ENCODE measurements around the gene BABAM1. TPM values are rescaled to one million over a fixed set of nuclear protein-coding genes. Genes with fewer than 3 reads are reported as not detected.
"Not testable (repeated sequence)": the region's sequence is repeated elsewhere in the genome, so short reads cannot be mapped to it uniquely, and the experiment has no call there.

BABAM1 gene
- total RNA-seq, 1 experiment from 2014 or later: 83.9 TPM

GRCh38 chr19:17289489-17289888, 22.2 kb downstream of the BABAM1 start:
- Histone ChIP-seq H3K36me3 (ENCODE audit: insufficient read depth, low read length) (peaks cover 10% of the 10 kb centered on the region), H4K20me1 (ENCODE audit: insufficient read depth, low read depth, low read length) (peaks cover 4% of the 10 kb centered on the region; the same call in 1 of the 2 replicates), H3K79me2 (ENCODE audit: low read length) (peaks cover 8% of the 10 kb centered on the region), H3K9me2 (replicated peaks; ENCODE audit: insufficient read depth, low read length) (no peaks in the 10 kb centered on the region), H3K4me2 (ENCODE audit: low read depth, low read length, poor library complexity, severe bottlenecking) (no peak overlapping the region), H2AFZ (ENCODE audit: low read length) (no peak overlapping the region), H3K9ac (ENCODE audit: low read length) (no peak overlapping the region), H3K27ac (ENCODE audit: low read length) (no peak overlapping the region), H3K4me3 (ENCODE audit: low read length) (no peak overlapping the region), H3K9me3 (ENCODE audit: low read length) (no peaks in the 10 kb centered on the region), H3K4me1 (ENCODE audit: low read length) (peaks cover 10% of the 10 kb centered on the region), H3K27me3 (ENCODE audit: low read length) (no peaks in the 10 kb centered on the region)
- DNase-seq: peak; percentile 86

DNA sequence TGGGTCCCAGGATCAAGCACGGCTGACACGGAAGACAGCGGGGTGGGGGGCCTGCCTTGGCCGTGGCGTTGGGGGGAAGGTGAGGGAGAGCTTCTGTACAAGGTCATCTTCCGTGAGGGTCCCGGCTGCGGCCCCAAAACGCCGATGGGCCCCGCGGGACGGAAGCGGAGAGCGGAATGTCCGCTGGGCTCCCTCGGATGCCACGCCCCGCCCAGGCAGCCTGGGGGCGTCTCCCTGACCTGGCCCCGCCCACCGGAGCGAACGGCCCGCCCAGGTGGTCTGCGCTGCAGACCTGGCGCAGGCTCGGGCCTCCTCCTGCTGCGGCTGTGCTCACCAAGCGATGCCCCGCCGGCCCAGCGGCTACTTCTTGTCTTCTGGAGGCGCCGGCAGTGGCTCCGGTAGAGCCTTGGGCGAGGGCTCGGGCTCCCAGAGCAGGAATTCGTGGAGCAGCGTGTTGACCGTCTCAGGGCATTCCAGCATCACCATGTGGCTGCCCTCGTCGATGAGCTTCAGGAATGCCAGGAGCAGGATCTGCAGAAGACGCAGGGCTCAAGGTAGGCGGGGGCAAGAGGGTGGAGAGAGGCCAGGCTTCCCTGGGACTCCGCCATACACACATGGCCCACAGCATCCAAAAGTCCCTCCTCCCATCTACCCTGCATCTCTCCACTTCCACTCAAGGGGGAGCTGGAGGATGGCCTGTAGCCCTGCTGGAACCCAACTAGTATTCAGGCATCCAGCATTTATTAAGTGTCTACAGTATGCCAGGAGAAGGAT, 25.2 kb downstream of the BABAM1 start:
- peak; percentile 94 for DNase-seq
- Histone ChIP-seq H3K4me2 (ENCODE audit: low read depth, low read length, poor library complexity, severe bottlenecking) (peak overlapping the region; percentile 75), H2AFZ (ENCODE audit: low read length) (peak overlapping the region; percentile 70; the same call in 1 of the 2 replicates), H3K27ac (ENCODE audit: low read length) (peak overlapping the region; percentile 30; the same call in 1 of the 2 replicates), H3K36me3 (ENCODE audit: insufficient read depth, low read length) (no peaks in the 10 kb centered on the region), H4K20me1 (ENCODE audit: insufficient read depth, low read depth, low read length) (no peaks in the 10 kb centered on the region; the same call in 1 of the 2 replicates), H3K27me3 (ENCODE audit: low read length) (no peaks in the 10 kb centered on the region), H3K9ac (ENCODE audit: low read length) (peak overlapping the region; percentile 78), H3K4me1 (ENCODE audit: low read length) (peaks cover 10% of the 10 kb centered on the region), H3K9me3 (ENCODE audit: low read length) (no peaks in the 10 kb centered on the region), H3K4me3 (ENCODE audit: low read length) (peak overlapping the region; percentile 72), H3K9me2 (replicated peaks; ENCODE audit: insufficient read depth, low read length) (no peaks in the 10 kb centered on the region), H3K79me2 (ENCODE audit: low read length) (peaks cover 8% of the 10 kb centered on the region)

DNA sequence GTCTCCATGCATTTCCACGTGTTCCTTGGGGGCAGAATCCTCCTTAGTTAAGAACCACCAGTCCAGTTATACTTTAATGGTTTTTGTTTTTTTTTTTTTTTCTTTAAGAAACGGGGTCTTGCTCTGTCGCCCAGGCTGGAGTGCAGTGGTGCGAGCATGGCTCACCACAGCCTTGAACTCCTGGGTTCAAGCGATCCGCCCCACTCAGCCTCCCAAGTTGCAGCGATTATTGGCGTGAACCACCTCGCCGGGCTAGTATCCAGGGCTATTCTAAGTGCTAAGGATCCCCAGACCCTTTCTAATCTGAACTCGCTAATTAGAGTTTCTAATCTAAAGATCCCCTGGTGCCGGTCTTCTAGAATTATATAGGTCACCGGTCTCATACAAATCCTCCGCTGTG, 26.4 kb downstream of the BABAM1 start:
- Histone ChIP-seq H3K27ac (ENCODE audit: low read length) (no peak overlapping the region), H3K4me2 (ENCODE audit: low read depth, low read length, poor library complexity, severe bottlenecking) (peak overlapping the region; percentile 75), H3K36me3 (ENCODE audit: insufficient read depth, low read length) (no peaks in the 10 kb centered on the region; the same call in 1 of the 2 replicates), H4K20me1 (ENCODE audit: insufficient read depth, low read depth, low read length) (no peaks in the 10 kb centered on the region; the same call in 1 of the 2 replicates), H3K9ac (ENCODE audit: low read length) (peak overlapping the region; percentile 78; the same call in 1 of the 2 replicates), H3K9me3 (ENCODE audit: low read length) (no peaks in the 10 kb centered on the region), H3K27me3 (ENCODE audit: low read length) (no peaks in the 10 kb centered on the region), H3K4me1 (ENCODE audit: low read length) (peaks cover 10% of the 10 kb centered on the region), H3K79me2 (ENCODE audit: low read length) (peaks cover 8% of the 10 kb centered on the region), H3K9me2 (replicated peaks; ENCODE audit: insufficient read depth, low read length) (no peaks in the 10 kb centered on the region), H3K4me3 (ENCODE audit: low read length) (peak overlapping the region; percentile 20; the same call in 1 of the 2 replicates), H2AFZ (ENCODE audit: low read length) (no peak overlapping the region)
- no peak for DNase-seq

DNA sequence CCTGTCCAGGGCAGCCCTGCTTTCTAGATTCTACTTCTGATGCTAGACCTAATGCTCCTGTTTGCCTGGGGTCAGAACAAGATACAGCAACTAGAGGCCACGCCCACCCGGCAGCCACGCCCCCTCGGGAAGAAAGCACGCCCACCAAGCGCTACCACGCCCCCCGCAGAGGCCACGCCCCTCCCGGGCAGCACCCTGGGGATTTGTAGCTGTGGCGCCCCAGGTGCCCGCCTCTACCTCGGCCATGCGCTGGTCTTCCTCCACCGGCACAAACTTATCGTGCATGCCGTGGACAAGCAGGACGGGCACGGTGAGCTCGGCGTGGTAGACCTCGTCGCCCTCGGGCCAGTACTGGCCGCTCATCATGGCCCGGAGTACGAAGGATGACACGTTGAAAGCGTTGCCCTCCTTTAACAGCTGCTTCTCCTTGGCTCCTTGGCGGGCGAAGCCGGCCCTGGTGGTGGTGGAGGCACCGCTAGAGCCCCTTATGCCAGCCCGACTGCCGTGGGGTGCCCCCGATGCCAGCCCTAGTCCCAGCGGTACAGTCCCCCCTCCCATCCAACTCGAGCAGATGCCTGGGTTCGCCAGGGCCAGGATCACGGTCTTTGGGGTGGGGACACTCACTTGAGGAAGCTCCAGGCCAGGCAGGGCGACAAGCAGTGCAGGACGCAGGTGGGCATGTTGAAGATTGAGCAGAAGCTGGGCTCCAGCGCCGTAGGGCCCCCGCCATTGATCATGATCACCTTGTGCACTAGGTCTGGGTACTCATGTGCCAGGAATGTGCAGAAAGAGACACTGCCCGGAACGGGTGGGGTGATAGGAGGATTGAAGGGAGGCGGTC, 27.0 kb downstream of the BABAM1 start:
- H3K9ac ChIP-seq (ENCODE audit: low read length): no peak overlapping the region
- H3K27me3 ChIP-seq (ENCODE audit: low read length): no peaks in the 10 kb centered on the region
- H3K4me3 ChIP-seq (ENCODE audit: low read length): no peak overlapping the region
- H3K79me2 ChIP-seq (ENCODE audit: low read length): peaks cover 8% of the 10 kb centered on the region
- H3K4me1 ChIP-seq (ENCODE audit: low read length): peaks cover 10% of the 10 kb centered on the region
- no peak overlapping the region for H3K4me2 ChIP-seq (ENCODE audit: low read depth, low read length, poor library complexity, severe bottlenecking)
- H3K36me3 ChIP-seq (ENCODE audit: insufficient read depth, low read length): no peaks in the 10 kb centered on the region; the same call in 1 of the 2 replicates
- no peaks in the 10 kb centered on the region for H3K9me2 ChIP-seq (replicated peaks; ENCODE audit: insufficient read depth, low read length)
- peak; percentile 78 for DNase-seq
- H3K27ac ChIP-seq (ENCODE audit: low read length): no peak overlapping the region
- H2AFZ ChIP-seq (ENCODE audit: low read length): no peak overlapping the region
- H4K20me1 ChIP-seq (ENCODE audit: insufficient read depth, low read depth, low read length): no peaks in the 10 kb centered on the region; the same call in 1 of the 2 replicates
- H3K9me3 ChIP-seq (ENCODE audit: low read length): no peaks in the 10 kb centered on the region

- H3K9ac ChIP-seq (ENCODE audit: low read length); H3K4me3 ChIP-seq (ENCODE audit: low read length); H3K9me2 ChIP-seq (replicated peaks; ENCODE audit: insufficient read depth, low read length); H3K9me3 ChIP-seq (ENCODE audit: low read length); H3K79me2 ChIP-seq (ENCODE audit: low read length); H3K4me1 ChIP-seq (ENCODE audit: low read length); H3K36me3 ChIP-seq (ENCODE audit: insufficient read depth, low read length); DNase-seq; H3K4me2 ChIP-seq (ENCODE audit: low read depth, low read length, poor library complexity, severe bottlenecking); H2AFZ ChIP-seq (ENCODE audit: low read length); H3K27me3 ChIP-seq (ENCODE audit: low read length); H4K20me1 ChIP-seq (ENCODE audit: insufficient read depth, low read depth, low read length); H3K27ac ChIP-seq (ENCODE audit: low read length): not testable (repeated sequence)
Observed at GRCh38 chr19:17295551-17295950, 28.3 kb downstream of the BABAM1 start.

DNA sequence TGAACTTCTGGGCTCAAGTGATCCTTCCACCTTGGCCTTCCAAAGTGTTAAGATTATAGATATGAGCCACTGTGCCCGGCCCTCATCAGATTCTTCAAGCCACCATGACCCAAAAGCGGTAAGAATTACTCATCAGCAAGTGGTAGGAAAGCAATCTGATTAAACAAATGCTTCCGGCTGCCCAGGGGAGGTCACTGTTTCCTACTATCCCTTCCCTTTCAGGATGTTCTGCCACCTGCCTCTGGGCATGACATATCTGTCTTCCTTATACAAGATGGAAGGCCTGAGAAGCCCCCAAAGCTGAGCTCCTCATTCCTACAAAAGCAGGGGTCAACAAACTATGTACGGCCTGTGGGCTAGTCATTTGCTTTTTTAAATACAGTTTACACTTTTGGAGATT, 29.0 kb downstream of the BABAM1 start:
- Histone ChIP-seq H3K36me3 (ENCODE audit: insufficient read depth, low read length) (no peaks in the 10 kb centered on the region; the same call in 1 of the 2 replicates), H3K4me3 (ENCODE audit: low read length) (no peak overlapping the region), H3K9me3 (ENCODE audit: low read length) (no peaks in the 10 kb centered on the region), H4K20me1 (ENCODE audit: insufficient read depth, low read depth, low read length) (no peaks in the 10 kb centered on the region; the same call in 1 of the 2 replicates), H3K27me3 (ENCODE audit: low read length) (no peaks in the 10 kb centered on the region), H3K9me2 (replicated peaks; ENCODE audit: insufficient read depth, low read length) (no peaks in the 10 kb centered on the region), H2AFZ (ENCODE audit: low read length) (no peak overlapping the region), H3K9ac (ENCODE audit: low read length) (no peak overlapping the region), H3K4me1 (ENCODE audit: low read length) (peaks cover 10% of the 10 kb centered on the region), H3K79me2 (ENCODE audit: low read length) (peaks cover 8% of the 10 kb centered on the region), H3K27ac (ENCODE audit: low read length) (no peak overlapping the region), H3K4me2 (ENCODE audit: low read depth, low read length, poor library complexity, severe bottlenecking) (no peak overlapping the region)
- DNase-seq: no peak

DNA sequence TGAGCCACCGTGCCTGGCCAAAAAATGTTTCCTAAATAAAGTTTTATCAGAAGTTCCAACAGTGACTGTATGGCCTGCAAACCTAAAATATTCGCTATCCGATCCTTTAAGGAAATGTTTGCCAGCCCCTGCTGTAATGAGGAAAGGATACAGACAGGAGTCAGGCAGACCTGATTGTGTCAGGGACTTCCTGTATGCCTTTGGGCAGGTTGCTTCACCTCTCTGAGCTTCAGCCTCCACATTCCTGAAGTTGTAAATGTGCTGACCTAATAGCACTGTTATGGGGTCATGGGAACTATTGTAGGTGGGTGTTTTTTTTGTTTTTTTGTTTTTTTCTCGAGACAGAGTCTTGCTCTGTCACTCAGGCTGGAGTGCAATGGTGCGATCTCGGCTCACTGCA, 29.7 kb downstream of the BABAM1 start:
- H3K4me3 ChIP-seq (ENCODE audit: low read length): no peak overlapping the region
- no peaks in the 10 kb centered on the region for H3K9me3 ChIP-seq (ENCODE audit: low read length)
- no peak overlapping the region for H3K4me2 ChIP-seq (ENCODE audit: low read depth, low read length, poor library complexity, severe bottlenecking)
- H3K36me3 ChIP-seq (ENCODE audit: insufficient read depth, low read length): no peaks in the 10 kb centered on the region; the same call in 1 of the 2 replicates
- peaks cover 10% of the 10 kb centered on the region for H3K4me1 ChIP-seq (ENCODE audit: low read length)
- H2AFZ ChIP-seq (ENCODE audit: low read length): no peak overlapping the region
- no peaks in the 10 kb centered on the region for H3K27me3 ChIP-seq (ENCODE audit: low read length)
- no peak overlapping the region for H3K9ac ChIP-seq (ENCODE audit: low read length)
- no peaks in the 10 kb centered on the region; the same call in 1 of the 2 replicates for H4K20me1 ChIP-seq (ENCODE audit: insufficient read depth, low read depth, low read length)
- peaks cover 8% of the 10 kb centered on the region for H3K79me2 ChIP-seq (ENCODE audit: low read length)
- no peaks in the 10 kb centered on the region for H3K9me2 ChIP-seq (replicated peaks; ENCODE audit: insufficient read depth, low read length)
- H3K27ac ChIP-seq (ENCODE audit: low read length): no peak overlapping the region
- DNase-seq: no peak

Measured in Karpas-422 (cell line).